NOMO-1 treated with dmso at 0.1 percent for 144 hours (cell line): ENCODE measurements around the gene SLFN14.
"Not testable (repeated sequence)": the region's sequence is repeated elsewhere in the genome, so short reads cannot be mapped to it uniquely, and the experiment has no call there.

Source experiments
- DNase-seq: peaks from one replicate; lab custom pipeline; 2025; ENCODE audit not compliant: unreplicated experiment; lab: John Stamatoyannopoulos, UW

The SLFN14 gene

GRCh38 chr17:35559495-35560210 is 966 bp downstream of the SLFN14 start:
- no peak for DNase-seq

GRCh38 chr17:35557353-35557752 is 3.3 kb downstream of the SLFN14 start:
- DNase-seq: no peak

- DNase-seq: no peak
These were observed 4.9 kb downstream of the SLFN14 start for GRCh38 chr17:35555691-35556090.

- DNase-seq: no peak
These were observed 6.0 kb downstream of the SLFN14 start for GRCh38 chr17:35554668-35555067.

- DNase-seq: no peak
These were observed 7.3 kb downstream of the SLFN14 start for GRCh38 chr17:35553310-35553709.

- no peak for DNase-seq
These were observed 11.6 kb downstream of the SLFN14 start for GRCh38 chr17:35548978-35549377.

GRCh38 chr17:35548208-35548810 is 12.3 kb downstream of the SLFN14 start:
- no peak for DNase-seq

- DNase-seq: no peak
These were observed 14.1 kb downstream of the SLFN14 start for GRCh38 chr17:35546487-35546886.

GRCh38 chr17:35545150-35545549 is 15.5 kb downstream of the SLFN14 start:
- DNase-seq: no peak

GRCh38 chr17:35543856-35544255 is 16.8 kb downstream of the SLFN14 start:
- no peak for DNase-seq

- no peak for DNase-seq
These were observed 17.6 kb downstream of the SLFN14 start for GRCh38 chr17:35542990-35543389.

GRCh38 chr17:35541434-35541833 is 19.2 kb downstream of the SLFN14 start:
- no peak for DNase-seq

- DNase-seq: no peak
These were observed 19.8 kb downstream of the SLFN14 start for GRCh38 chr17:35540589-35541404.

GRCh38 chr17:35539659-35540026 is 21.0 kb downstream of the SLFN14 start:
- DNase-seq: no peak

- no peak for DNase-seq
These were observed 22.9 kb downstream of the SLFN14 start, which contains the start of gene SLFN12L for GRCh38 chr17:35537601-35538141. SLFN12L (minus strand) TSS chr17:35537678; CDS start chr17:35522364, 15,314 bp downstream.

- peak; percentile 6 for DNase-seq
These were observed 23.9 kb downstream of the SLFN14 start for GRCh38 chr17:35536664-35537171.

GRCh38 chr17:35535406-35535805 is 25.2 kb downstream of the SLFN14 start:
- DNase-seq: not testable (repeated sequence)

- no peak for DNase-seq
These were observed 26.0 kb downstream of the SLFN14 start for GRCh38 chr17:35534576-35535093.

GRCh38 chr17:35531160-35531559 is 29.5 kb downstream of the SLFN14 start:
- no peak for DNase-seq

- DNase-seq: no peak
These were observed 30.8 kb downstream of the SLFN14 start for GRCh38 chr17:35529866-35530265.

- DNase-seq: not testable (repeated sequence)
These were observed 31.3 kb downstream of the SLFN14 start for GRCh38 chr17:35529326-35529725.
